ENCODE measurements around the gene PDE2A.

Gene PDE2A

DNA sequence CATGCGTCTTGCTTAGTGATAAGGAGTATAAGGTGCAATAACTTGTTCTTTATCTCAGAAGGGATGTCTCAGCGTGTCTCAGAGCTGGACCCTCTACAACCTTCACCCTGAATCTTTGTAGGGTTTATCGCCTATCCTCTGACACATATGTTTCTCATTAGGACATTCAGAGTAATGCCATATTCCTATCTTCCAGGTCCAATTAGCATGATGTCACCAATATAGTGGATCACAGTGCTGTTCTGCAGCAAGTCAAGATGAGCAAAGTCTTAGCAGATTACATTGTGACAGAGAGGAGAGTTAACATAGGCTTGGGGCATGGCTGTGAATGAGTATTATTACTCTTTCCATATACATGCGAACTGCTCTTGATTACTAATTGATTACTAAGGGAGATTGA lies 129.6 kb downstream of the PDE2A start:
- no peaks in the 10 kb centered on the region for H3K4me1 ChIP-seq (ENCODE audit: control insufficient read depth in 5 of 5, insufficient read depth in 5 of 5, low read length in 5 of 5)
- H3K27me3 ChIP-seq (ENCODE audit: control insufficient read depth in 5 of 5, insufficient read depth in 4 of 5, low read length in 5 of 5), result peaks cover 0 to 14% (median 5%) of the 10 kb centered on the region in 5 donors
- H3K27ac ChIP-seq (ENCODE audit: low read depth, low read length), result no peak overlapping the region
- no peak overlapping the region for H3K4me3 ChIP-seq (ENCODE audit: low read depth in 1 of 5, low read length in 5 of 5)
- no peaks in the 10 kb centered on the region for H3K36me3 ChIP-seq (ENCODE audit: control insufficient read depth in 5 of 5, insufficient read depth in 5 of 5, low read length in 5 of 5)
- H3K9me3 ChIP-seq (ENCODE audit: control insufficient read depth in 5 of 5, low read length in 5 of 5), result no peaks in the 10 kb centered on the region
- no peak overlapping the region for H3K9ac ChIP-seq (ENCODE audit: low read length in 5 of 5)

DNA sequence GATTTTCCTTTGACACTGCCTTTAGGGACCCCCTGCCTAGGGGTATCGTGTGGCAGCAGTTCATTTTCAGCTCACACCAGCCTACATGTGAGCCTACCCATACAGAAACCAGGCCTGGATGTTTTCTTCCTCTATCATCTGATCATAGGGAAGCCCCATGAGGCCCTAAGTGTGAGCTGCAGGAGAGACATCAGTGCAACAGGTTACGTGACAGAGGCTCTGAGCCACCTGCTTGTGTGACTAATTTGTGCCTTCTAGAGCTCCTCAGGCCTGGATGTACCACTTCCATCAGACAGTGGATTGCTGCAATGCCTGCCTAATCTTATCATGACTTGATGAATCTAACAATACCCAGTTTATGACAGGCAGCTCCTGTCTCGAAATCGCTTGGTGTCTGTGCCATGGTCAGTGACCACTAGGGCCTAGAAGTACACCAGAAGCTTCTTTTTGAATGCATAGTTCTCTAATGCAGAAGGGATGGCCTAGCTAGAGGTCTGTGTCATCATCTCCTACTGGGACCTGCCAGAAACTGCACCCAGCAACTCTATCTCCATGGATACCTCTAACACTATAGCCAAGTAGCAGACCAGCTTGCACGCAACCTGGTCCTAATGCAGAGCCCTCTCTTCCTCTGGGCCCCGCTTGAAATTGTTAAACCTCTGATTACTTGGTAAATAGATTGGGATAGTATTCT lies 130.2 kb downstream of the PDE2A start:
- H3K4me1 ChIP-seq (ENCODE audit: control insufficient read depth in 5 of 5, insufficient read depth in 5 of 5, low read length in 5 of 5), result no peaks in the 10 kb centered on the region
- H3K9ac ChIP-seq (ENCODE audit: low read length in 5 of 5), result no peak overlapping the region
- H3K27ac ChIP-seq (ENCODE audit: low read depth, low read length), result no peak overlapping the region
- peaks cover 0 to 10% (median 3%) of the 10 kb centered on the region in 5 donors for H3K27me3 ChIP-seq (ENCODE audit: control insufficient read depth in 5 of 5, insufficient read depth in 4 of 5, low read length in 5 of 5)
- H3K4me3 ChIP-seq (ENCODE audit: low read depth in 1 of 5, low read length in 5 of 5), result no peak overlapping the region
- no peaks in the 10 kb centered on the region for H3K9me3 ChIP-seq (ENCODE audit: control insufficient read depth in 5 of 5, low read length in 5 of 5)
- no peaks in the 10 kb centered on the region for H3K36me3 ChIP-seq (ENCODE audit: control insufficient read depth in 5 of 5, insufficient read depth in 5 of 5, low read length in 5 of 5)

DNA sequence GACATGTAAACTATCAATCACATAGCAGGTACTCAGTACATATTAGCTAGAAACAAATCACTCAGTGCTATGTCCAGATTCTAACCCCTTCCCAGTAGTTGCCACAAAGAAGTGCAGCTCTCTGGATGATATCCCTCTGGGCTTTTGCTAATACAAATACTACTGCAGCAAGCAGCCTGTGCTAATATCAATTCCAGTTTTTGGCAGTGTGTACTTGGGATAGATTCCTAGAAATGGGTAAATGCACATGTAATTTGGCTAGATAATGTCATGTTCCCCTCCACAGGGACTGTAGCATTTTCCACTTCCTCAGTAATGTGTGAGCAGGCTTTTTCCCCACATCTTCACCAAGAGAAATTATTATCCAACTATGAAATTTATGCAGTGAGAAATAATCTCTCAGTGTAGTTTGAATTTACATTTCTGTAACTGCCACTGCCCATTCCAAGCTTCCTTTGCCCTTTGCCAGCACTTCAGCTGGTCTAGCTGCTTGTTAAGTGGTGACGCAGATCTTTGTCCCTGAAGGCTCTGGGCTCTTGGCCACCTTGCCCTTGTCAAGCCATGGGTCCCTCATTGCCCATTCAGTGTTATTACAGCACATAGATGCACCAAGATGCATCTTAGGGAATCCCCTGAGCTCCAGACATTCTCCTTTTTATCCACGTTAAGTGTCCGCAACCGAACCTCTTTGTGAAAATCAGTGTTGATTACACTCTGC lies 132.8 kb downstream of the PDE2A start:
- no peak overlapping the region for H3K9ac ChIP-seq (ENCODE audit: low read length in 5 of 5)
- no peaks in the 10 kb centered on the region for H3K4me1 ChIP-seq (ENCODE audit: control insufficient read depth in 5 of 5, insufficient read depth in 5 of 5, low read length in 5 of 5)
- H3K36me3 ChIP-seq (ENCODE audit: control insufficient read depth in 5 of 5, insufficient read depth in 5 of 5, low read length in 5 of 5), result no peaks in the 10 kb centered on the region
- H3K27me3 ChIP-seq (ENCODE audit: control insufficient read depth in 5 of 5, insufficient read depth in 4 of 5, low read length in 5 of 5), result peaks cover 0 to 10% (median 3%) of the 10 kb centered on the region in 5 donors
- no peak overlapping the region for H3K4me3 ChIP-seq (ENCODE audit: low read depth in 1 of 5, low read length in 5 of 5)
- no peak overlapping the region for H3K27ac ChIP-seq (ENCODE audit: low read depth, low read length)
- no peaks in the 10 kb centered on the region for H3K9me3 ChIP-seq (ENCODE audit: control insufficient read depth in 5 of 5, low read length in 5 of 5)

DNA sequence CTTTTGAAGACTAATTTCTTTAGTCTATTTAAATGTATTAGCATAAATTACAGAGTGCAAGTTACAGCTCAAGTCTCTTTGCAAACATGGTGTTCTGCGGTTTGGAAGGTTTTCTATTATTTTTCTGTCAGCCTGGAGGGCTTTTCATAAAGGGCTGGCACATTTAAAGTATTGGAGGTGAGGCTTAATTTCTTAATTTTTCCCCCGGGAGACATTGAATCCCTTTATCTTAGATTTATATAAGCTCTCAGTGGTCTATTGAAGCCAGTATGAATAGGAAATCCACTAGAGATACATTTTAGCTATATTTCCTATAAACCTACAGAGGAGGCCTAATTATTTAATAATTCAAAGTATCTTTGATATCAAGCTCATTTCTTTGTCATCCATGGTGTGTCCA lies 137.2 kb downstream of the PDE2A start:
- no peaks in the 10 kb centered on the region for H3K9me3 ChIP-seq (ENCODE audit: control insufficient read depth in 5 of 5, low read length in 5 of 5)
- H3K9ac ChIP-seq (ENCODE audit: low read length in 5 of 5), result no peak overlapping the region
- peaks cover 0 to 8% (median 3%) of the 10 kb centered on the region in 5 donors for H3K4me1 ChIP-seq (ENCODE audit: control insufficient read depth in 5 of 5, insufficient read depth in 5 of 5, low read length in 5 of 5)
- no peaks in the 10 kb centered on the region for H3K36me3 ChIP-seq (ENCODE audit: control insufficient read depth in 5 of 5, insufficient read depth in 5 of 5, low read length in 5 of 5)
- H3K4me3 ChIP-seq (ENCODE audit: low read depth in 1 of 5, low read length in 5 of 5), result no peak overlapping the region
- peaks cover 0 to 3% (median 2%) of the 10 kb centered on the region in 5 donors for H3K27me3 ChIP-seq (ENCODE audit: control insufficient read depth in 5 of 5, insufficient read depth in 4 of 5, low read length in 5 of 5)
- H3K27ac ChIP-seq (ENCODE audit: low read depth, low read length), result no peak overlapping the region

DNA sequence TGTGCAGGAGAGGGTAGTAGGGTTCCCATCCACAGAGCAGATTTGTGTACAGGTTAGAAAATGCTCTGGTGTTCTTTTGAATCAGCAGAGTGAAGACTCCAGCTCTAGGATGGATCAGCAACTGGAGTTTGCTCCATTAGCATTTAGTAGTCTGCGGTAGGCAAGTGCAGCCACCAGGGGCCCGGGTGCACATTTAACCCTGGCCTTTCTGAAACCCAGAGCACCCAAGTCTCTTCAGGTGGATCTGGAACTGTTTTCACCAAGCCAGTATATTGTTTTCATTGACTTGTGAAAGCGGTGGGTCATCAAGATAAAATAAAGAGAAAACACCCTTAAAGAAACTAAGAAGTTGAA lies 139.1 kb downstream of the PDE2A start:
- Histone ChIP-seq H3K9ac (ENCODE audit: low read length in 5 of 5) (no peak overlapping the region), H3K27me3 (ENCODE audit: control insufficient read depth in 5 of 5, insufficient read depth in 4 of 5, low read length in 5 of 5) (peaks cover 0 to 3% (median 0%) of the 10 kb centered on the region in 5 donors), H3K4me3 (ENCODE audit: low read depth in 1 of 5, low read length in 5 of 5) (no peak overlapping the region), H3K36me3 (ENCODE audit: control insufficient read depth in 5 of 5, insufficient read depth in 5 of 5, low read length in 5 of 5) (no peaks in the 10 kb centered on the region), H3K9me3 (ENCODE audit: control insufficient read depth in 5 of 5, low read length in 5 of 5) (no peaks in the 10 kb centered on the region), H3K27ac (ENCODE audit: low read depth, low read length) (no peak overlapping the region), H3K4me1 (ENCODE audit: control insufficient read depth in 5 of 5, insufficient read depth in 5 of 5, low read length in 5 of 5) (peaks cover 0 to 8% (median 3%) of the 10 kb centered on the region in 5 donors)

DNA sequence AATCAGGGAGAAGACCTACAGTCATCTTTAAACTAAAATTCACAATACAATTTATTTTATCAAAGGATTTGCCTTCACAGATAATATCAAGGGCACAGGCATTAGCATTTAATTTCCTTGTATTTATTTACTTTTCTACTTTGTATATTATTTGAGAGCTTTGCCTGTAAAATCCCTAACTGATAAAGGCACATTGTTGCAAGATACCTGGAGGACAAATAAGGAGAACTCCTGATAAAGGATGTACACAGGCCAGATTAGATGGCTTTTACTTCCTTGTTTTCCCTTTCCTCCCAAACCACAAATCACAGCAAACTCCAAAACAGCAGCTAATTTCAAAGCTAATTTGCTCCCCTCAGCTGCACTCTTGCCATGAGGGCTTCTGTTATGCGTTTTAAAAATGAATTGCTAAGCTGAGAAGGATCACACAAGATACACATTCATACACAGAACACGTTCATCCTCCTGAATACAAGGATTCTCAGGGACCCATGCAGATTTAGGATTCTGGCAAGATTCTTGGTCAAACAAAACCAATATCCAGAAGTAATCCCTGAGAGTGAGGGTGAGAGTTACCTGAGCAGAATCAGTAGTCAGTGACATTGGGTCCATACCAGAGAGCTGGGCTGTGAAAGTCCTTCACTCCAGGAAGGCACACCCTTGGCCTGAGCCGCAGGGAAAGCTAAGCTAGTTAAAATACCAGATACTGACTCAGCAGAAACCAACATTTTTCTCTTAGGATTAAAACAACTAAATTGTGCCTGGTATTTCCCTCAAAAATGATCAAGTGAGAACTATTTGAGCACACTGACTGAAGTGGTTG lies 139.6 kb downstream of the PDE2A start:
- no peaks in the 10 kb centered on the region for H3K36me3 ChIP-seq (ENCODE audit: control insufficient read depth in 5 of 5, insufficient read depth in 5 of 5, low read length in 5 of 5)
- peaks cover 0 to 8% (median 3%) of the 10 kb centered on the region in 5 donors for H3K4me1 ChIP-seq (ENCODE audit: control insufficient read depth in 5 of 5, insufficient read depth in 5 of 5, low read length in 5 of 5)

DNA sequence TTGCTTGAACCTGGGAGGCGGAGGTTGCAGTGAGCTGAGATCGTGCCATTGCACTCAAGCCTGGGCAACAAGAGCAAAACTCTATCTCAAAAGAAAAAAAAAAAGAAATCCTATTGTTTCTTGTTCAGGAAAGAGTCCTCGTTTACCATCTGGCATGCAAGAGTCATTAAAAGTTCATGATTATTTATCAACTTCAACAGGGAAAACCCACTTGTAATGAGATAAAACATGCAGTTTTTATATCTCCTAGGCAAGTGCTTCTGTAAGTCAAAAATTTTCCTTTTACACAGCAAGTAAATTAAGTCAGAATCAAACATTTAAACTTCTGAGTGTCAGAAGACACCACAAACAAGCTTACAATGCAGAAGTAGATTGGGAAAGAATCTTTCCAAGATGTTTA lies 145.2 kb downstream of the PDE2A start:
- no peaks in the 10 kb centered on the region for H3K4me1 ChIP-seq (ENCODE audit: control insufficient read depth in 5 of 5, insufficient read depth in 5 of 5, low read length in 5 of 5)
- no peak overlapping the region for H3K27ac ChIP-seq (ENCODE audit: low read depth, low read length)
- H3K4me3 ChIP-seq (ENCODE audit: low read depth in 1 of 5, low read length in 5 of 5), result no peak overlapping the region
- no peaks in the 10 kb centered on the region for H3K9me3 ChIP-seq (ENCODE audit: control insufficient read depth in 5 of 5, low read length in 5 of 5)
- H3K9ac ChIP-seq (ENCODE audit: low read length in 5 of 5), result no peak overlapping the region
- H3K36me3 ChIP-seq (ENCODE audit: control insufficient read depth in 5 of 5, insufficient read depth in 5 of 5, low read length in 5 of 5), result no peaks in the 10 kb centered on the region
- no peaks in the 10 kb centered on the region for H3K27me3 ChIP-seq (ENCODE audit: control insufficient read depth in 5 of 5, insufficient read depth in 4 of 5, low read length in 5 of 5)

More for the DNA sequence above, 139.6 kb downstream of the PDE2A start:
- Histone ChIP-seq H3K4me3 (ENCODE audit: low read depth in 1 of 5, low read length in 5 of 5) (no peak overlapping the region), H3K9ac (ENCODE audit: low read length in 5 of 5) (no peak overlapping the region), H3K9me3 (ENCODE audit: control insufficient read depth in 5 of 5, low read length in 5 of 5) (no peaks in the 10 kb centered on the region), H3K27me3 (ENCODE audit: control insufficient read depth in 5 of 5, insufficient read depth in 4 of 5, low read length in 5 of 5) (no peaks in the 10 kb centered on the region), H3K27ac (ENCODE audit: low read depth, low read length) (no peak overlapping the region)

DNA sequence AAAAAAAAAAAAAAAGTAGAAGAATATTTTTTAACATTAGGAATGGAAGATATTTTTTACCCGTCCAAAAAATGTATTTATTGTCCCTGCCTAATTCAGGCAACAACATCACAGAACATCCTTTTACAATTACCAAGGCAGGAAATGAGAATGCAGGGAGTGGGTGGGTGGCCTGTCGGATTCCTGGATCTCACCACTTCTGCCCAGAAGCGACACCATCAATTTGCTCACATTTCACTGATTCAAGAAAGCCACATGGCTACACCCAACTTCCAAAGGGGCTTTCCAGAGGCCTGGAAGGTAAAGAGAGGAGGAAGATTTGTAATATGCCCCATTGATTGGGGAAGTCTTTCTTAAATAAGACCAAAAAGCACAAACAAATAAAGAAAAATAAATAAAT lies 146.1 kb downstream of the PDE2A start:
- Histone ChIP-seq H3K4me3 (ENCODE audit: low read depth in 1 of 5, low read length in 5 of 5) (no peak overlapping the region), H3K27ac (ENCODE audit: low read depth, low read length) (no peak overlapping the region), H3K9me3 (ENCODE audit: control insufficient read depth in 5 of 5, low read length in 5 of 5) (no peaks in the 10 kb centered on the region)

More for the DNA sequence above, 146.1 kb downstream of the PDE2A start:
- Histone ChIP-seq H3K27me3 (ENCODE audit: control insufficient read depth in 5 of 5, insufficient read depth in 4 of 5, low read length in 5 of 5) (no peaks in the 10 kb centered on the region), H3K9ac (ENCODE audit: low read length in 5 of 5) (no peak overlapping the region), H3K4me1 (ENCODE audit: control insufficient read depth in 5 of 5, insufficient read depth in 5 of 5, low read length in 5 of 5) (no peaks in the 10 kb centered on the region), H3K36me3 (ENCODE audit: control insufficient read depth in 5 of 5, insufficient read depth in 5 of 5, low read length in 5 of 5) (no peaks in the 10 kb centered on the region)
